ENCODE results near the gene PKIG.

GRCh38 chr20:44660581-44660980, 78.2 kb downstream of the PKIG start:
- TF ChIP-seq EZH2 (IDR thresholded peaks at IDR 0.05; ENCODE audit: insufficient read depth, low read length) (no peak), CTCF (IDR thresholded peaks at IDR 0.05; ENCODE audit: insufficient read depth, low read depth, low read length) (no peak)
